Myocyte (in vitro differentiated cells): ENCODE results near the gene TXNL4A. TPM values are rescaled to one million over a fixed set of nuclear protein-coding genes. Genes with fewer than 3 reads are reported as not detected.

Experiments
- total RNA-seq: library from RNA; depleted of rRNA; stranded (reverse); fragments of >200 nt; gene quantifications from 2 replicates; pipeline ENCODE4 v1.2.3, GENCODE V29; 2014

TXNL4A gene
- total RNA-seq, 1 donor from 2014 or later, result 52.4 TPM

Other genes with a start within 250 kb of the TXNL4A start
- 0.08 and 0.42 TPM in 2 replicates for gene KCNG2, start 190.6 kb downstream of the TXNL4A start, total RNA-seq
- gene SLC66A2, start 36.9 kb downstream of the TXNL4A start, total RNA-seq, result 51.4 and 65.1 TPM in 2 replicates
- not detected in 2 replicates for gene HSBP1L1, start 23.9 kb downstream of the TXNL4A start, total RNA-seq
- 26.7 and 27.1 TPM in 2 replicates for gene RBFA, start 45.9 kb upstream of the TXNL4A start, total RNA-seq
- 9.8 and 10.0 TPM in 2 replicates for gene ADNP2, start 120.7 kb upstream of the TXNL4A start, total RNA-seq